HG03039 (cell line): ENCODE measurements around the gene LSR.

ENCODE experiments used
- ATAC-seq: cut with Tn5 transposase; IDR thresholded peaks from one replicate; pipeline ENCODE4 v1.9.1; 2021; ENCODE audit warnings: mild to moderate bottlenecking, moderate library complexity; ENCODE audit not compliant: unreplicated experiment

The LSR gene

GRCh38 chr19:35248310-35249145 lies at the start of gene LSR:
LSR (plus strand) TSS chr19:35249002; CDS start chr19:35249023, 21 bp downstream.
- peak; percentile 60 for ATAC-seq

GRCh38 chr19:35199481-35199880 lies 49.3 kb upstream of the LSR start:
- ATAC-seq: no peak

- ATAC-seq: no peak
These were observed 45.8 kb upstream of the LSR start for GRCh38 chr19:35202722-35203688.

- peak; percentile 62 for ATAC-seq
These were observed 43.7 kb upstream of the LSR start for GRCh38 chr19:35204799-35205732.

- ATAC-seq: no peak
These were observed 43.0 kb upstream of the LSR start for GRCh38 chr19:35205733-35206323.

GRCh38 chr19:35206379-35206778 lies 42.4 kb upstream of the LSR start:
- ATAC-seq: no peak

GRCh38 chr19:35206855-35207254 lies 41.9 kb upstream of the LSR start:
- no peak for ATAC-seq

- ATAC-seq: no peak
These were observed 41.4 kb upstream of the LSR start for GRCh38 chr19:35207391-35207871.

- ATAC-seq: no peak
These were observed 40.7 kb upstream of the LSR start for GRCh38 chr19:35208121-35208520.

- ATAC-seq: no peak
These were observed 39.2 kb upstream of the LSR start for GRCh38 chr19:35209646-35210045.

- ATAC-seq: no peak
These were observed 37.1 kb upstream of the LSR start for GRCh38 chr19:35211545-35212230.

GRCh38 chr19:35212241-35212640 lies 36.6 kb upstream of the LSR start:
- no peak for ATAC-seq

GRCh38 chr19:35213663-35214632 lies 34.9 kb upstream of the LSR start:
- ATAC-seq: no peak

GRCh38 chr19:35214766-35215422 lies 33.9 kb upstream of the LSR start:
- no peak for ATAC-seq

- no peak for ATAC-seq
These were observed 32.6 kb upstream of the LSR start for GRCh38 chr19:35216016-35216832.

GRCh38 chr19:35216833-35217648 lies 31.8 kb upstream of the LSR start:
- no peak for ATAC-seq
